GM19240 (cell line): ENCODE results near the gene PRIM2.
"Not testable (repeated sequence)": the region's sequence is repeated elsewhere in the genome, so short reads cannot be mapped to it uniquely, and the experiment has no call there.

Source experiments
- DNase-seq: peaks from one replicate; pipeline ENCODE4 v3.0.0; 2011; ENCODE audit warnings: low spot score; ENCODE audit not compliant: insufficient read length

PRIM2 gene

DNA sequence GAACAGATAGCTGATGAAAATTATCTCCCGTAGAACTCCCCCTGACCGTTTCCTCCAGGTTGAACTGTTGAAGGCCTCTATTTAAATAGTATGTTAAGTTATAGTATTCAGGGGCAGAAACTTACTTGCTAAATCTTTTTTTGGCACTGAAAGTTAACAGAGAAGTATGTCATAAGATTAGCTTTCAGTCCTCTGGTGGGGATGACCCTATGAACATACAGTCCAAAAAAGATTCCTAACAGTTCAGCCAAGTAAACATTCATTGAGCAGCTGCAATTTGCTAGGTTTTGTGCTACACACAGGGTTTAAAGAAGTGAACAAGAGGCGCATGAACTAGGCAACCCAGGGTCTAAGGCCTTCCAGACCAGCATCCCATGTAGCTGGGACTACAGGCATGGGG, 264.2 kb downstream of the PRIM2 start:
- DNase-seq: not testable (repeated sequence)

DNA sequence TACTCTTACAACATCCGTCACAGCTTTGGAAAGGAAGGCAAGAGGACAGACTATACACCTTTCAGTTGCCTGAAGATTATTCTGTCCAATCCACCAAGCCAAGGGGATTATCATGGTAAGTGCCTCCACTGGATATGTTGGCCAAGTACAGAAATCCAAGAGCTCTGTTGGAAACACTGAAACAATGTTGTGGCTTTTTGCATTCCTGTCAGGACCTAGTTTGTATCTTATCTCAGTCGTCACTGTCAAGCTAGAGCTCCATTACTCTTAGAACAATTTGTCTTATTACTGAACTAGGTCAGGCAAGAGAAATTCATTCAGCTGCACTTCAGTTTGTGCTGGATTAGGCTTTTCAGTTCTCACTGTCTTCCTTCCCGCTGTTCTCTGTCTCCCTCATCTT, 283.7 kb downstream of the PRIM2 start:
- not testable (repeated sequence) for DNase-seq

DNA sequence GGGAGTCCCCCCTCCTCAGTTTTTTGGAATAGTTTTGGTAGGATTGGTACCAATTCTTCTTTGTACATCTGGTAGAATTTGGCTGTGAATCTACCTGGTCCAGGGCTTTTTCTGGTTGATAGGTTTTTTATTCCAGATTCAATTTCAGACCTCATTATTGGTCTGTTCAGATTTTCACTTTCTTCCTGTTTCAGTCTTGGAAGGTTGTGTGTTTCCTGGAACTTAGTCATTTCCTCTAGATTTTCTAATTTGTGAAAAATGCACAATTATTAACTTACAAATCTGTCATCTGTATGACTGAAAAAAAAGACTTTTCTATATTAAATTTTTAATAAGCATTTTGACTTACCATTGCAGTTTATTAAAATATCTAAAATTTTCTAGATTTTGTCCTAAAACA, 287.9 kb downstream of the PRIM2 start:
- not testable (repeated sequence) for DNase-seq

DNA sequence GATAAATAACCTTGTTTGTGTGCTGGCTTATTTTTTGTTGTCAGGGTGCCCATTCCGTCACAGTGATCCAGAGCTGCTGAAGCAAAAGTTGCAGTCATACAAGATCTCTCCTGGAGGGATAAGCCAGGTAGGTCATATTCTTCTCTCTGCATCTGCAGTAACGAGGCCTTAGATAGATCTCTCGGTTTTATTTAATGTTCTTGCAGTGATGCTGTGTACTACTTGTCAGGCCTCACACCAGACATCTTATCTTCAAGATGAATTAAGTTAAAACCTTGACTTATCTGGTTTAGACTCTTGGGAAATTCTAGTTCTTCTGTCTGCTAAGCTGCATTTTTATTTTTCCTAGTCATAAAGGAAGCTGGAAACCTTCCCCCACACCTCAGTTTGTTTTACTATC, 288.9 kb downstream of the PRIM2 start:
- DNase-seq: not testable (repeated sequence)

DNA sequence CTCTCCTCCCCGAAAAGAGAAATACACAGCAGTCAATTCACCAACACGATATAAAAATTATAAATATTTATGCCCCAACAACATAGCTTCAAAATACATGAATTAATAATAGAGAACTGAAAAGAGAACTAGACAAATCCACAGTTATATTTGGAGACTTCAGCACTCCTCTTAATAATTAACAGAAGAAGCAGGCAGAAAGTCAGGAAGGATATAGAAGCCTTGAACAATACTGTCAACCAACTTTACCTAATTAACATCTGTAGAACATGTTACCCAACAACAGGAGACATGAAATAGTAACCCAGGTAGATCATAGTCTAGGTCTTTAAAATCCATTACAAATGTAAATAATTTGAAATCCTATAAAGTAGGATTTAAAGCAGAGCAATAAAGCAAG, 293.2 kb downstream of the PRIM2 start:
- DNase-seq: not testable (repeated sequence)

DNA sequence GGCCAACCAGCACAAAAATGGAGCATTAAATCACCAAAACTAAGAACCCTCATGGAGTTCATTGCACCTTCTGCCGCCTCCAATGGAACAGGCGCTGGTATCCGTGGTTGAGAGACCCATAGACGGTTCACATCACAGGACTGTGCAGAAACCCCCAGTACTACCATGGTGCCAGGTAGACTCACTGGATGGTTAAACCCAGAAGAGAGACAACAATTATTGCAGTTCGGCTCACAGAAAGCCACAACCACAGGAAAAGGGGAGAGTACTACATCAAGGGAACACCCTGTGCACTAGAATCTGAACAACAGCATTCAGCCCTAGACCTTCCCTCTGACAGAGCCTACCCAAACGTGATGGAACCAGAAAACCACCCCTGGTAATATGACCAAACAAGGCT, 301.5 kb downstream of the PRIM2 start:
- not testable (repeated sequence) for DNase-seq

DNA sequence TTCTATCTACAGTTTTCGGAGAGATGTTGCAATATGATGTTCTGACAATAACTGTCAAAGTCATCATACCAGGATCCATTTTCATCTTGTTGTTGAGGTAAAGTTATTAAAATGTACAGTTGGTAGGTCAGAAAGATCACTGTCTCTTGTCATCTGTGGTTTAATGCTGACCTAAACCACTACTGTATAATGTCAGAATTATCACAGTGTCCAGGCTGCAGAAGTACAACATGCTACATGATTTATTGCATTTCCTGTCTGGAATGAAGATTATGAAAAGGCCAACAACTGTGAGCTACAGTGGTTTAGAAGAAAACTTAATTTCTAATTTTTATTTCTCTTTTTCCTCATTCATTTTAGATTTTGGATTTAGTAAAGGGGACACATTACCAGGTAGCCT, 314.3 kb downstream of the PRIM2 start:
- not testable (repeated sequence) for DNase-seq

DNA sequence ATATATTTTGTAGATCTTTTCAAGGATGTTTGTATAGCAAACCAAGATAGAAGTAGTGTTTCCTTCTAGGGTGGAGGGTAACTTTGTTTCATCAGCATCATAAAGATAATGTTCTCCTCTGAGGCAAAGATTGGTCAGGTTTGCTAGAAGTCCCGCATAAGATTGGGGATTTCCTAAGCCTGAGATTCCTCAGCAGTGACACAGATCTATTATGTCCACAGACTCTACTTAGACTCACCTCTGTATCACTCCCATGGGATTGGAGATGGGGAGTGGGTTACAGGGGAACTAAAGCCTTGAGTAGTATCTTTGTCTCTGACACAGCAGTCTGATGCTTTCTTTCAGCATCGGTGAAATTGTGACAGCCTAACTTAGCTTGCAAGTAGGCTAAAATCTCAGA, 341.1 kb downstream of the PRIM2 start:
- not testable (repeated sequence) for DNase-seq

DNA sequence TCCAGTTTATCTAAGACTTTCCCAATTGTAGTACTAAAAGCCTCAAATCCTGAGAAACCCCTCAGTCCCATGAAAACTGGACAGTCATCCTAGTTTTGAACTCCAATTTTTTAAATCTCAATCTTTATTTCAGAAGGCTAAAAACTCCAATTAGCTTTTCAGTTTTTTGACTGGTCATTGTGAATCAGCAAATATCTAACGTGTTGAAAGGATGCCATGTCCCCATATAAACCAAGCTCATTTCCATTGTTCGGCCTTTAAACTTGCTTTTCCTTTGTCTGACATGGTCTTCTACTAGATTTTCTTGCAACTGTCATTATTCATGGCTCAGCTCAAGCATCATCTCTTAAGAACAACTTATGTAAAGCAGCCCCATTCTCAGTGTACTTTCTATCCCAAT, 342.4 kb downstream of the PRIM2 start:
- not testable (repeated sequence) for DNase-seq

DNA sequence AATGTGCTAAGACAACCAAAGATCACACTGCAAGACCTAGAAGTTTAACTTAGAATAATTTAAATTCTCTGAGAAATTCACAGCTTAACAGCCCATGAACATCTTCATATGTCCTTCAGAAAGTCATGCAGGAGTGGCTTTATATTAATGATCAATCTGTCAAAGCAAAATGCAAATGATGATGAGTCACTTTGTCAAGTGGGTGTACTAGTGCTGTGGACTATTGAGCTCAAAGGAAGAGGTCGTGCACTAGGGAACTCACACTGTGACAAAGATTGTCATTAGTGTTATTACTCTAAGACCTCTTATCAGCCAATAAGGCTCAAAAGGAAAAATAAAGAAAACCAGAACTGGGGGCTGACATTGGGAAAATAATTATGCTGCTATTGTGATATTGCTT, 343.5 kb downstream of the PRIM2 start:
- DNase-seq: not testable (repeated sequence)

DNA sequence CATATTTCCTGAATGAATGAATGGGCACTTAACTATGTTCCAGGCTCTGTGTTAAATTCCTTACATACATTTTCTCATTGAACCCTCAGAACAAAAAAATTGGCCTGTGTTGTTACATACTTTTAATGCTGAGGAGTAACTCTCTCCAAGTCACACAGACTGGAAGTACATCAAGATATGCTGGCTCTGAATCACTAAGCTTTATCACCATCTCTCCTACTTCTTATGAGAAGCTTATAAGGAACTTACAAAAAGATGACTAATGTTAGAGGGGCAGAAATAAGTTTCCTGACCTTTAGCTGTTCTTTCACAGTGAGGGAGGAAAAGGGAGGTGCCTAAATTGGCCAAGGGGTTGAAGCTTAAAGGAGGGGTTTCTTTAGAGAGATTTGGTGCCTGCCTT, 350.7 kb downstream of the PRIM2 start:
- DNase-seq: not testable (repeated sequence)

DNA sequence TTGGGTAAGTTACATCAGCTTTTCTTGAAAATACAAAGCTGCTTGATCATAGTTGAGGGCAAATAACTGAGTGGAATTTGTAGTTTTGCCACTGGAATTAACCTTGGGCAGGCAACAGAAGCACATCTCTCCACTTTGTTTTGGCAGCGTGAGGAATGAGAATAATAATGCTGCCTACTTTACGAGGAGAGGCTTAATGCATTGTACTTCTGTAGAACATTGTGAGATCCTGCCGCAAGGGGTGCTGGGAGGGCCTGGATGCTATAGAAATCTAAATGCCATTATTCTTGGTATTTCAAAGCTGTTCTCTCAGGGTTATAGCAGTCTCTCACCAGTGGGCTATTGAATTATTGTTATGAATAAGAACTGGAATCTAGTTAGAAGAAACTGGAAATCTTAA, 353.8 kb downstream of the PRIM2 start:
- not testable (repeated sequence) for DNase-seq

DNA sequence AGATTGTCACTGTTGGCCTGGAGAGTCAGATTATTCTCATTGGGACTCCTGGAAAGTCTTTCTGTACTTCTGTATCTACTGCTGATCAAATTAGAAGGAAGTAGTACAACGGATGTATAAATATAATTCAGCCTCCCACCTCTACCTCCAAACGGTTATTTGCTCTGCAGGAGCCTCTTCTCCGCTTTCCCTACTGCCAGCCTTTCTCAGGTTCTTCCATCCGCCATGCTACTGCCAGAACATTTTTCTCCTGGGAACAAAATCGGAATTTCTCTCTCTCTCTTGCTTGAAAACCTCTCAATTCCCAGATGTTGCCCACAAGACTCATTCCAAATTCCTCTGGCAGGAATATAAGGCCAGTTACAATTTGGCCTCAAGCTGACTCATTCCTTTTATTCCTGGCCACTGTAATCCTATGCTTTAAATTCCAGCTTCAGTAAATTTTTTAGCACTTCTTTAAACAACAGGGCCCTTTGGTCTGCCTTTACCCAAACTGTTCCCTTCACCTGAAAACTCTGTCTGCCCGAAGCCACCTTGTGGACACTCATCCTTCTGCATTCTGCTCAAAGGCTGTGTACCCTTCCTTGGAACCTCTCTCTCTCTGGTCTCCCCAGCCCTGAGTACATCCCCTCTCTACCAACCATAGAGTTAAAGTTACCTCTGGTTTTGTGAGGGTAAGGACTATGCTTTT, 354.7 kb downstream of the PRIM2 start:
- not testable (repeated sequence) for DNase-seq

DNA sequence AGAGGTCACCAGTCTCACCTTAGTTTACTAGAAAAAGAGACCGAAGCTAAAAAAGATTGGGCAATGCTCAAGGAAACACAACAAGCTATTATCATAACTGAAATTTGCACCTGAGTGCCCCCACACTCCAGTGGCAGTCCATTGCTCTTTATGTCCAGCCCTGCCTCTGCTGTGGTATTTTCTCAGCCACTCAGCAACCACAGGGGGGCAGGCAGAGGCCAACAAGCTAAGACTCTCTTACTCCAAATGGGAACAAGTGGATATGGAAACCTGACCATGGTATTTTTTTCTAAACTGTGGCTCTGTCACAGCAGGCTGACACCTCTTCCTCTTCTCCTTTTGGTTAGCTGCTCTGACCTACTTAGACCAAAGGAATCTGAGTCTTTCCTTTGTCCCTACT, 355.9 kb downstream of the PRIM2 start:
- DNase-seq: not testable (repeated sequence)

DNA sequence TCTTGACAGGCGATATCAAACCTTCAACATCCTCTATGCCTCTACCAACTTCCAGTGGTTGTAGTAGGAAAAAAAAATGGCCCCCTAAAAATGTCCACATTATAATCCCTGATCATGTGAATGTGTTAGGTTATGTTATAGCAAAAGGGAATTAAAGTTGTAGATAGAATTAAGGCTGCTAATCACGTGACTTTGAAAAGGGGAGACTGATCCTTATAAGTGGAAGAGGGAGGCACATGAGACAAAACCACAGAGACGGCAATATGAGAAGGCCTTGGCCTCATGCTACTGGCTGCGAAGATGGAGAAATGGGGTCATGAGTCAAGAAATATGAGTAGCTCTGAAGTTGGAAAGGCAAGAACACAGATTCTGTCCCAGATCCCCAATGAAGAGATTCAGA, 358.0 kb downstream of the PRIM2 start:
- DNase-seq: not testable (repeated sequence)

DNA sequence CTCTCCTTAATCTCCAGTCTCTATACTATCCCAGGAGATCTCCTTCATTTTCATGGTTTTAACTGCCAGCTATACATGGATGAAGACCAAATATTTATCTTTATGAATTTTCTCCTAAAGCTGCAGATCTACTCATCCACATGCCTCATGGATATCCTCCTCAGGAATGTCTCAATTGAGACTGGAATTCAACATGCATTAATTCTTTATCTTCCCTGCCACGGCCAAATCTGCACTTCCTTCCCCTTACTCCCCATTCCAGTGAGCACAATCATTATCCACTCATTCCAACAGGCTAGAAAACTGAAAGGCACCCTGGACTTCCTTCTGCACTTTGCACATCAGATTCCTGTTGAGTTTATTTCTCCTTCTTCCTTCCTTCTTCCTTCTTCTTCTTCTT, 379.0 kb downstream of the PRIM2 start:
- DNase-seq: not testable (repeated sequence)
